Measurements from ENCODE around the gene SIGLEC7.

DNA sequence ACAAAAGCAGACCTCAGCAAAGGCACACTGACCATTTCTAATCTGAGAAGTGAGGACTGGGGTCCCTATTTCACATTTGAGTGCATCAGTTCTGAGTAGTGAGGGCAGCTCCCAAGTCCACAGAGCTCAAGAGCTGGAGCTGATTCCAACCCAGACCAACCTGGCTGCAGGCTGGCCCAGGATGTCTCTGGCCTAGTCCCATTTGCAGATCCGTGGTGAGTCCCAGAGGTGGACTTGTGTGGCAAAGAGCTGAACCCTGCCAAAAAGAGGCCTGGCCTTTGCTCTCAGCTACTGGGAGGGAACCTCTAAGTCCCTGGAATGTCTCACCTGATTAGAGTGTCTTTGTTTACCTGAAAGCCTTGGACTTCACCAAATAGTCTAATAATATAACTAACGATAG, 14.6 kb downstream of the SIGLEC7 start:
- TF ChIP-seq POLR2A (IDR thresholded peaks at IDR 0.05) (no peak), CTCF (IDR thresholded peaks at IDR 0.05) (no peak), EP300 (IDR thresholded peaks at IDR 0.05) (no peak)

All from suprapubic skin (tissue), 3 donors.